Kidney (tissue), 14 donors: ENCODE data around the gene FAM20C. TPM values are rescaled to one million over a fixed set of nuclear protein-coding genes. Genes with fewer than 3 reads are reported as not detected.
A peak's percentile ranks its signal among the peaks of the same experiment; 100 is the strongest.

ENCODE experiments used
- DNase-seq, 5 donors: peaks; one replicate each; pipeline ENCODE4 v3.0.0-alpha.2; 2013 to 2020
- FAIRE-seq: peaks from 2 replicates; lab custom pipeline; 2012; peaks lifted over from hg19 to GRCh38; lab: Jason Lieb, UNC
- H3K27ac ChIP-seq, 2 donors: one replicate each; pipeline ENCODE4 v1.7.0; 2013; ENCODE audit warnings: low read depth in 2 of 2, low read length in 2 of 2, inconsistent platforms in 1 of 2
- H3K27me3 ChIP-seq: one replicate; pipeline ENCODE4 v1.7.1; 2013; ENCODE audit warnings: low read length, inconsistent platforms; ENCODE audit not compliant: control insufficient read depth, insufficient read depth
- H3K36me3 ChIP-seq, 3 donors: one replicate each; pipeline versions ENCODE4 v1.7.0 to v1.7.1; 2013; ENCODE audit warnings: low read length in 3 of 3, control low read depth in 1 of 3, inconsistent platforms in 1 of 3; ENCODE audit not compliant: insufficient read depth in 3 of 3, control insufficient read depth in 2 of 3
- H3K4me1 ChIP-seq, 3 donors: one replicate each; pipeline versions ENCODE4 v1.7.0 to v1.7.1; 2013; ENCODE audit warnings: low read length in 3 of 3, inconsistent platforms in 1 of 3, low read depth in 1 of 3; ENCODE audit not compliant: control insufficient read depth in 2 of 3, insufficient read depth in 2 of 3
- H3K4me3 ChIP-seq, 3 donors: one replicate each; pipeline versions ENCODE4 v1.7.0 to v1.8.1; 2013; ENCODE audit warnings: low read length in 3 of 3, control low read depth in 1 of 3, inconsistent platforms in 1 of 3
- H3K9ac ChIP-seq, 3 donors: one replicate each; pipeline versions ENCODE4 v1.7.0 to v1.7.1; 2013; ENCODE audit warnings: low read length in 3 of 3, control low read depth in 1 of 3, inconsistent platforms in 1 of 3
- H3K9me3 ChIP-seq, 3 donors: one replicate each; pipeline versions ENCODE4 v1.7.0 to v1.7.1; 2013; ENCODE audit warnings: low read length in 3 of 3, control low read depth in 1 of 3, inconsistent platforms in 1 of 3; ENCODE audit not compliant: control insufficient read depth in 2 of 3, insufficient read depth in 1 of 3
- CTCF ChIP-seq: IDR thresholded peaks from 3 replicates; pipeline ENCODE4 v1.5.1; 2012; ENCODE audit warnings: mild to moderate bottlenecking, moderate library complexity, borderline replicate concordance; ENCODE audit not compliant: insufficient read depth; ENCODE audit errors: extremely low read depth
- intact Hi-C: fragments of 100-400 bp; cut with DNase I; formaldehyde crosslinking; loops from one replicate; pipeline ENCODE4 v1.11.1; 2022
- polyA plus RNA-seq: library from polyadenylated mRNA; stranded (reverse); fragments of 350-450 nt; fragmentation: Illumina TruSeq; extraction: RNeasy Lipid Tissue Mini Kit (QIAGEN cat#74804); gene quantifications from one replicate; pipeline ENCODE4 v1.2.3, GENCODE V29; 2014; ENCODE audit warnings: low read depth, low replicate concordance; ENCODE audit not compliant: insufficient read depth
- total RNA-seq: library from RNA; stranded (reverse); fragmentation: NEBNext Ultra II Directional; extraction: Animal tissue kit (Norgen Biotek cat#: 25700); gene quantifications from one replicate; pipeline ENCODE4 v1.2.1, GENCODE V29; 2021
- donor health status: control.
- donor health status: control.
- donor health status: control.
- donor health status: control.
- donor health status: control.
- donor health status: DM: yes; HTN: yes; CAD: no.
- donor health status: Normal renal cell carcinoma (clear cell type).

Gene FAM20C
- total and polyA plus RNA-seq, 2 donors from 2014 or later, result 84.9 to 114 TPM

DNA sequence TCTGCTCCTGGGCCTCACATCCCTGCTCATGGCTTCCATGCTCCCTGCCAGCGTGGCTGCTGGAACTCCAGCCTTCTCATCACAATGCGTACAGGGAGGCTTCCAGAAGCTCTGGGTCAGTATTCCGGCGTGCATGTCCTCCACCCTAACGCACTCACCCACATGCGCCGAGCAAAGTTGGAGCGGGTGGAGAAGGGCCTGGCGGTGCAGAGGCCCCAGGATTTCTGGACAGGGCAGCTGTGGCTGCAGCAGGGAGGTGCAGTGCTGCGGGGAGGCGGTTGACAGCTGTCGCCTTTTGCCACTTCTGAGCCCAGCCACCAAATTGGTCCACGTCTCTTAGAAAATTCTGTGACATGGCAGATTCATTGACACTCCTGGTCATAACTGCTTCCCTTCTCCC, 33.6 kb upstream of the FAM20C start:
- no peaks in the 10 kb centered on the region for H3K27me3 ChIP-seq
- no peaks in the 10 kb centered on the region for H3K9me3 ChIP-seq
- H3K4me3 ChIP-seq, result no peak overlapping the region
- H3K4me1 ChIP-seq, result peaks cover 0 to 6% (median 2%) of the 10 kb centered on the region in 3 donors
- TF ChIP-seq CTCF, result no peak
- FAIRE-seq, result no peak
- H3K36me3 ChIP-seq, result no peaks in the 10 kb centered on the region
- no peak overlapping the region for H3K9ac ChIP-seq
- no peak overlapping the region for H3K27ac ChIP-seq
- intact Hi-C loops, result no loop called here
- DNase-seq, result peak in 1 of 5 donors; percentile 33

DNA sequence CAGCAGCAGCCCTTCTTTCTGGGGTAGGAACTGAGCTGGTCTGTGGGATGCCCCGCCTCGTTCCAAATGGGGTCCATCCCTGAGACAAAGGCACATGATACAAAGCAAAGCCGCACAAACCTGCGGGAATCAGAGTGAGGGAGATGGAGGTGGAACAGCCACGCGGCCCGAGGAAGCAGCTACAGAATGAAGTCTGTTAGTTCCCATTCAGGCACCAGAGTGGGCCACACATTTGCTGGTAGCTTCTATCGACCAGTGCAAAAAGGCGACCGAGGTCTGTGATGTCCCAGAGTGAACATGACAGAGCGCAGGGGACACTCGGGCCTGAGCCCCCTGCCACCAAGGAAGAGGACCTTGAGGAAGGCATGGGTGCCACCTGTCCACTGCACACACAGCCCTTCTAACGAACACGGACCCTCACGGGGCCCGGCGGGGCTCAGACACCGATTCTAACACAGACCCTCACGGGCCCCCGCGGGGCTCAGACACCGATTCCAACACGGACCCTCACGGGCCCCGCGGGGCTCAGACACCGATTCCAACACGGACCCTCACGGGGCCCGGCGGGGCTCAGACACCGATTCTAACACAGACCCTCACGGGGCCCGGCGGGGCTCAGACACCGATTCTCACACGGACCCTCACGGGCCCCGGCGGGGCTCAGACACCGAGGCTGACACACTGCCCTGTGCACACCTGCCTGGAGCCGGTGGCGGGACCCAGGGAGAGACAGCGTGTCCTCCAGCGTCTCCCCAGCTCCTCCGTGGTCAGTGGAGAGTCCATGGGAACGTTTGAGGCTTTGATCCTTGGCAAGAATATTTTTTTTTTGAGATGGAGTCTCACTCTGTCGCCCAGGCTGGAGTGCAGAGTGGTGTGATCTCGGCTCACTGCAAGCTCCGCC, 32.8 kb upstream of the FAM20C start:
- DNase-seq, result peak in 1 of 5 donors; percentile 51
- H3K9me3 ChIP-seq, result no peaks in the 10 kb centered on the region
- H3K4me1 ChIP-seq, result peaks cover 0 to 6% (median 2%) of the 10 kb centered on the region in 3 donors
- intact Hi-C loops, result no loop called here
- no peak overlapping the region for H3K9ac ChIP-seq
- no peaks in the 10 kb centered on the region for H3K27me3 ChIP-seq
- no peak for FAIRE-seq
- no peak overlapping the region for H3K27ac ChIP-seq
- H3K36me3 ChIP-seq, result no peaks in the 10 kb centered on the region
- no peak for TF ChIP-seq CTCF
- no peak overlapping the region for H3K4me3 ChIP-seq

DNA sequence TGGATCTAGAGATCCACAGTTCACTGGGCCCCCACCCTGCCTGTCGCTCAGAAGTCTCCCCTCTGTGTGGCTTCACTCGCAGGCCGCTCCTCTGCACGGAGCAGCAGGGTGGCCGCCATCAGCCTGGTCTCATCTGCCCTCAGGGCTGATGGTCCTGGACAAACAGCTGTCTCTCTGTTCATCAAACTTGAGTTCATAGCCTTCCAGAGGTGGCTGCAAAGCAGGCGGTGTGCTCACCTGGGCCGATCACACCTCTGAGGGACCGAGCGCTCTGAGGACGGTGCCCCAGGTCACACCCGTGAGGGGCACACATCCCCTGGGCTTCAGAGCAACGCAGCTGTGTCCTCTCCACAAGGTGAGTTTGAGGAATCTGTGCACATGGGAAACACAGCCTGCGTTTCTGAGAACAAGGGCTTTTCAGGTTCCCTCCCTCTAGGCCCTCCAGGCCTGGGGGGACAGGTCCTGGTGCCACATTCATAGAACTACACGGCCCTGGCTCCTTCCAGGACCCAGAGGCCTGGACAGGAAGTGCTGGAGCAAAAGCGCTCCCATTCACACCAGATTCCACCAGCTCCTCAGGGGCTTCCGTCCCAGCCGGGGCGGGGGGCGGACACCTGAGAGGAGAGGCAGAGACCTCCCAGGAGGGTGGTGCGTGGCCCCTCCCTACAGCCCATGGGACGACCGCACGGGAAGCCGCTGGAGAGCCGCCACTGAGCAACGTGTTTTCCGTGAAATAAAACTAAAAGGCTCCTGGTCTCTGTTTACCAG, 31.2 kb upstream of the FAM20C start:
- no peaks in the 10 kb centered on the region for H3K36me3 ChIP-seq
- TF ChIP-seq CTCF, result no peak
- no peaks in the 10 kb centered on the region for H3K27me3 ChIP-seq
- H3K4me3 ChIP-seq, result no peak overlapping the region
- intact Hi-C loops, result no loop called here
- peaks cover 0 to 9% (median 6%) of the 10 kb centered on the region in 3 donors for H3K4me1 ChIP-seq
- H3K9ac ChIP-seq, result no peak overlapping the region
- H3K9me3 ChIP-seq, result no peaks in the 10 kb centered on the region
- DNase-seq (peak in 1 of 5 donors; percentile 56), FAIRE-seq (no peak)
- H3K27ac ChIP-seq, result peak overlapping the region in 1 of 2 donors; percentile 14
